HFFc6 (cell line): ENCODE measurements around the gene HOXB3. TPM values are rescaled to one million over a fixed set of nuclear protein-coding genes. Genes with fewer than 3 reads are reported as not detected.

Experiments
- DNase-seq: peaks from one replicate; pipeline ENCODE4 v3.0.0-alpha.2; 2018
- H3K27ac Mint-ChIP-seq: 2 replicates; pipeline ENCODE4 v1.8.0; 2020; ENCODE audit warnings: mild to moderate bottlenecking, mixed read lengths
- H3K27me3 Mint-ChIP-seq: 2 replicates; pipeline ENCODE4 v1.8.0; 2021; ENCODE audit warnings: mild to moderate bottlenecking, moderate library complexity, mixed read lengths; ENCODE audit not compliant: insufficient read depth
- H3K36me3 Mint-ChIP-seq: 2 replicates; pipeline ENCODE4 v1.8.0; 2021; ENCODE audit warnings: low read depth, mixed read lengths
- H3K4me1 Mint-ChIP-seq: 2 replicates; pipeline ENCODE4 v1.8.0; 2020; ENCODE audit warnings: low read depth, mixed read lengths
- H3K4me3 Mint-ChIP-seq: 2 replicates; pipeline ENCODE4 v1.8.0; 2020; ENCODE audit warnings: mild to moderate bottlenecking, moderate library complexity, mixed read lengths
- H3K9me3 Mint-ChIP-seq: 2 replicates; pipeline ENCODE4 v1.8.0; 2020; ENCODE audit warnings: mild to moderate bottlenecking, mixed read lengths
- CTCF ChIP-seq: fragments of 200-600 bp; sonication (generic); IDR thresholded peaks from 2 replicates; pipeline ENCODE4 v1.5.0; 2021; ENCODE audit warnings: antibody characterized with exemption, mild to moderate bottlenecking
- total RNA-seq, 6 experiments: library from RNA; stranded (reverse); fragmentation: NEBNext Ultra II Directional; extraction: Animal tissue kit (Norgen Biotek cat#: 25700); gene quantifications; 2 replicates in 1 of 6; 3 replicates in 5 of 6; pipeline ENCODE4 v1.2.3, GENCODE V29; 2021

Gene HOXB3
- total RNA-seq, 6 experiments from 2014 or later, result not detected

GRCh38 chr17:48558057-48558830 lies 31.8 kb downstream of the HOXB3 start:
- Mint-ChIP-seq H3K27ac (no peak overlapping the region), H3K4me3 (no peak overlapping the region), H3K9me3 (no peaks in the 10 kb centered on the region), H3K36me3 (no peaks in the 10 kb centered on the region), H3K4me1 (no peaks in the 10 kb centered on the region), H3K27me3 (peaks cover 87% of the 10 kb centered on the region)
- no peak for TF ChIP-seq CTCF
- no peak for DNase-seq

- H3K27me3 Mint-ChIP-seq, result peaks cover 86% of the 10 kb centered on the region
- no peak for TF ChIP-seq CTCF
- DNase-seq, result no peak
- H3K4me3 Mint-ChIP-seq, result no peak overlapping the region
- H3K9me3 Mint-ChIP-seq, result no peaks in the 10 kb centered on the region
- no peak overlapping the region for H3K27ac Mint-ChIP-seq
- no peaks in the 10 kb centered on the region for H3K4me1 Mint-ChIP-seq
- no peaks in the 10 kb centered on the region for H3K36me3 Mint-ChIP-seq
These were observed 33.3 kb downstream of the HOXB3 start for GRCh38 chr17:48556576-48557401.

GRCh38 chr17:48556229-48556575 lies 33.8 kb downstream of the HOXB3 start:
- no peaks in the 10 kb centered on the region for H3K36me3 Mint-ChIP-seq
- H3K4me3 Mint-ChIP-seq, result no peak overlapping the region
- no peak overlapping the region for H3K27ac Mint-ChIP-seq
- peaks cover 82% of the 10 kb centered on the region for H3K27me3 Mint-ChIP-seq
- no peak for DNase-seq
- no peak for TF ChIP-seq CTCF
- no peaks in the 10 kb centered on the region for H3K4me1 Mint-ChIP-seq
- no peaks in the 10 kb centered on the region for H3K9me3 Mint-ChIP-seq

- H3K27me3 Mint-ChIP-seq, result peaks cover 79% of the 10 kb centered on the region
- no peak overlapping the region for H3K4me3 Mint-ChIP-seq
- no peak for TF ChIP-seq CTCF
- H3K27ac Mint-ChIP-seq, result no peak overlapping the region
- no peak for DNase-seq
- no peaks in the 10 kb centered on the region for H3K9me3 Mint-ChIP-seq
- no peaks in the 10 kb centered on the region for H3K36me3 Mint-ChIP-seq
- H3K4me1 Mint-ChIP-seq, result no peaks in the 10 kb centered on the region
These were observed 34.5 kb downstream of the HOXB3 start for GRCh38 chr17:48555258-48556228.
